Measurements from ENCODE around the gene PDGFRA. TPM values are rescaled to one million over a fixed set of nuclear protein-coding genes. Genes with fewer than 3 reads are reported as not detected.

PDGFRA gene
- not detected for total RNA-seq

DNA sequence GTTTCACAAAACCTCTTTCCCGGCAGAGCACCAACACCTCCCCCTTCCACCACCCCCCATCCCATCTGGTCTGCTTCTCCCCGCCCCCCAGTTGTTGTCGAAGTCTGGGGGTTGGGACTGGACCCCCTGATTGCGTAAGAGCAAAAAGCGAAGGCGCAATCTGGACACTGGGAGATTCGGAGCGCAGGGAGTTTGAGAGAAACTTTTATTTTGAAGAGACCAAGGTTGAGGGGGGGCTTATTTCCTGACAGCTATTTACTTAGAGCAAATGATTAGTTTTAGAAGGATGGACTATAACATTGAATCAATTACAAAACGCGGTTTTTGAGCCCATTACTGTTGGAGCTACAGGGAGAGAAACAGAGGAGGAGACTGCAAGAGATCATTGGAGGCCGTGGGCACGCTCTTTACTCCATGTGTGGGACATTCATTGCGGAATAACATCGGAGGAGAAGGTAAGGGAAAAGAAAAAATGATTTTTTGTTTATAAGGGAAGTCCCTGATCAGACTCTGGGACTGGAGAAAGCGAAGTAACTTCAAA is at the start of gene PDGFRA:
Gene PDGFRA (plus strand): TSS at position 333 of the 541 bp plus-strand sequence. CDS start 29,476 bp downstream, outside the sequence.
- ChIA-PET POLR2A (no interaction called here), CTCF (interaction anchor here (1.2 kb wide), 2 partner anchors 130 to 315 kb away, joined by 3 to 4 read pairs; no protein-coding TSS in a partner anchor)

DNA sequence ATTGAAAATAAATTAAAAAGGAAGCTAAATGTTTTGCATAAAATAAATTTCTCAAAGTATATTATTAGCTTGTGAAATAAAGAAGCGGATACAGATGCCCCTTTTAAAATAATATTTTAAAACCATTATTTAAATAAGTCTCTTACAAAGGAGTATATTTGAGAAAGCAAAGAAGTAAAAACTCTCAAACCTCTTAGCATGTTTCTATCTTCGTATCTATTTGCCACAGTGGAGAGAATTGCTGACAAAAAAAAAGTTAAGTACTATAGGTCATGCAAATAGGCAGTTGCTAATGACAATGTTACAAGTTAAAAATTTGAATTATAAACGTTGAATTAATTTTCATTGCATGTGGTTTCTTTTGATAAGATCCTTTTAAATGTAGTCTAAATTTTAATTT is 44.5 kb upstream of the PDGFRA start:
- ChIA-PET CTCF (no interaction called here), POLR2A (no interaction called here)

DNA sequence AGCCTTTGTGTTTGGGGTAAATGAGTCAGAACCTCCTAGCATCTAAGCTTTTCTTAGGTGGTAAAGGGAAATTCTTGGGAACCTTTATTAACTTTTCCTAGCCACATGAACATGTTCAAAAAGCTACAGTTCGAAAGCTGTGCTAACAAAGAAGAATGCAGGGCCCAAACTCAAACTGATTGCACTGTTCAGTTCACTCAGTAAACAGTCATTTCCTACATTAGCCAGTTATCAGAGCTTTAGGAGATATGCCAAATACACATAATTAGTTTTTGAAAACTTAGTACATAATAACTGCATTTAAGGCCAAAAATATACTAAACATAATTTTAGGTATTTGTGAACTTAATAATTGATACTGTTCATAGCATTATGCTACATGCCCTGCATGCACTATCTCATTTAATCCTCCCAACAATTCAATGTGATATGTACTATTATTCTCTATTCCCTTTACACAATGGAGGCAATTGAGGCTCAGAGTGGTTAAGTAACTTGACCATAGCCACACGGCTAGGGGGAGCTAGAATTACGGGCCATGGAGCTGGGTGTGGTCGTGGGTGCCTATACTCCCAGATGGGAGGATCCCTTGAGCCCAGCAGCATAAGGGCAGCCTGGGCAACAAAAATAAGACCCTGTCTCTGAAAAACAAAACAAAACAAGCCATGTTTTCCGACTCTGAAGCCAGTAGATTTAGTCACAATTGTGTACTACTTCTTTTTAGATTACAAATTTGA is 43.9 kb upstream of the PDGFRA start:
- CTCF ChIA-PET: no interaction called here
- POLR2A ChIA-PET: no interaction called here

DNA sequence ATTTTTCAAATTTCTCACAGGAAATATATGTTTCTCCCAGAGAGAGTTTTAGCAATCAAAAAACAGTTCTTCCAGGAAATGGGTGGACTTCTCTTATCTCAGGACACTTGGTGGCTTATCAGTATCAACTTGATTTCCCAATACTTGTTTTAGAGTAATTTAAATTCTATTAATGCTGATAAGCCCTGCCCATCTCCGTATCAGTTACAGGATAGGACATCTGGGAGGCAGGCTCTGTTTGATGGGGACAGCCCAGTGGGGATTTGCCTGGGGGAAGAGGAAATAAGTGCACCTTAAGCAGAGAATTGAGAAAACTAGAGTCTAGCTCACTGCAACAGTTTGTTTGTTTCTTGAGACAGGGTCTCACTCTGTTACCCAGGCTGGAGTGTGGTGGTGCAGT is 43.2 kb upstream of the PDGFRA start:
- CTCF ChIA-PET: no interaction called here

DNA sequence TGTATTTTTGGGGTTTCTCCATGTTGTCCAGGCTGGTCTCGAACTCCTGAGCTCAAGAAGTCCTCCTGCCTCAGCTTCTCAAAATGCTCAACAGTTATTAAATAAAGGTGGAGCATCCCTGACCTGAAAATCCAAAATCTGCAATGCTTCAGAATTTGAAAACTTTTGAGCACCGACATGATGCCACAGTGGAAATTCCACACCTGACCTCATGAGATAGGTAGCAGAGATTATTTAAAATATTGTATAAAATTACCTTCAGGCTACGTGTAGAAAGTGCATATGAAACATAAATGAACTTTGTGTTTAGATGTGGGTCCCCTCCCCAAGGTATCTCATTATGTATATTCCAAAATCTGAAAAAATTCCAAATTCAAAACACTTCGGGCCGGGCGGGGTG is 42.7 kb upstream of the PDGFRA start:
- CTCF ChIA-PET: no interaction called here
- POLR2A ChIA-PET: no interaction called here

More for the DNA sequence above, 43.2 kb upstream of the PDGFRA start:
- POLR2A ChIA-PET: no interaction called here

DNA sequence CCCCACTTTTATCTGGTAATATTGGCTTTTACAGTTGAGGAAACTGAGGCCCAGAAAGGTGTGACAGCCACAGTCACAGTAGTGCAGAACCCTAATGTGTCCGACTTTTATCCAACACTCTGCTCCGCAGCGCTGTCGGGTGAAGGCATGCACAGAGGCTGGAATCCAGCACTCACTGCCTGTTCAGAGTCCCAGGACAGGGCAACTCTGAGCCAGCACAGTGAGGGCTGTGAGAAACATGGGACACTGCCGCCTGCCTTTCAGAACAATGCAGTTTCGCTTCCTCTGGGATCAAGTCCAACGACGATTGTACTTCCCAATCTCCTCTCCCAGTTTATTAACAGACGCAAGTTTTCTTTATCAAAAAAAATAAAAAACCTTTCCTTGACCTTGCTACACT is 41.9 kb upstream of the PDGFRA start:
- ChIA-PET POLR2A (no interaction called here), CTCF (no interaction called here)

DNA sequence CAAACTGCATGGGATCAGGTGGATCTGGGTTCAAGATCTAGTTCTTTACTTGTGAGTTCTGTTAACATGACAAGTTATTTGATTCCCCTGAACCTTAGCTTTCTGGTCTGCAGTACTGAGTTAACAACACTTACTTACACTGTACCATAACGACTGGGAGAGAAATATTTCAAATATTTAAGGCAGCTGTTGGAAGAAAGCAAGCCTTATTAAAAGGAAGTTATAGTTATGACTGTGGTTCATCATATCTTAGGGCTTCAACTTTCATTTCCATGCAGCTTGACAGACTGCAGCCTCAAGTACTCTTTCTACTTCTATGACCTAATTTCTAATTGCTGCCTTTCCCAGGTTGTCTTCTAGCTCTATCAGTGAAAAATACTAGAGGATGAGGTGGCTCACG is 40.0 kb upstream of the PDGFRA start:
- ChIA-PET CTCF (no interaction called here), POLR2A (no interaction called here)

DNA sequence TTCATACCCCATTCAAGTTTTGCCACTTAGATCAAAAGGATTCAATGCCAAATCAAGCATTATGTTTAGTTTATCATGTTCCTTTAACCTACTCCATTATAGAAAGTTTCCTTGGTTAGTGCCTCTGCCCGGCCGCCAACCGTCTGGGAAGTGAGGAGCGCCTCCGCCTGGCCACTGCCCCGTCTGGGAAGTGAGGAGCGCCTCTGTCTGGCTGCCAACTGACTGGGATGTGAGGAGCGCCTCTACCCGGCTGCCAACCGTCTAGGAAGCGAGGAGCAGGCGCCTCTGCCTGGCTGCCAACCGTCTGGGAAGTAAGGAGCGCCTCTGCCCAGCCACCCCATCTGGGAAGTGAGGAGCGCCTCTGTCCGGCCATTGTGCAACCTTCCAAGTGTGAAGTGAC is 36.3 kb upstream of the PDGFRA start:
- POLR2A ChIA-PET: no interaction called here
- CTCF ChIA-PET: no interaction called here

DNA sequence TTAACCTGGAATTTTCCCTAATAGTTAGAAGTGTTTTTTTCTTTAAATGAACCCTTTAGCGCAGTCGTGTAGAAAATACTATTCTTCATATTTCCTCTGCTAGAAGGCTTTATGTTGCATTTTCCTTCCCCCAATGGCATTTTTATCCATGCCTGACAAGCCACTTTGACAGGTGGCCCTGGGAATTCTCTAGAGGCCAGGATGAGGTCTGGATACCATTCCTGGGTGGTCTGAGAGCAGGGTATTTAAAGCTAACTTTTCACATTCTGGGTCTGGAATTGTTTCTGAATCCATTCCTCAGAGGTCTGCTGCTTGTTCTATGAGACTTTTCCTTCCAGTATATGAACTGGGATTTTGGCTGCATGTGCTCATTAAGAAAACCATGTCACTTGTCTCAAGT is 31.2 kb upstream of the PDGFRA start:
- POLR2A ChIA-PET: no interaction called here
- CTCF ChIA-PET: interaction anchor here (0.5 kb wide), 1 partner anchor 706 kb away, joined by 5 read pairs; no protein-coding TSS in a partner anchor

DNA sequence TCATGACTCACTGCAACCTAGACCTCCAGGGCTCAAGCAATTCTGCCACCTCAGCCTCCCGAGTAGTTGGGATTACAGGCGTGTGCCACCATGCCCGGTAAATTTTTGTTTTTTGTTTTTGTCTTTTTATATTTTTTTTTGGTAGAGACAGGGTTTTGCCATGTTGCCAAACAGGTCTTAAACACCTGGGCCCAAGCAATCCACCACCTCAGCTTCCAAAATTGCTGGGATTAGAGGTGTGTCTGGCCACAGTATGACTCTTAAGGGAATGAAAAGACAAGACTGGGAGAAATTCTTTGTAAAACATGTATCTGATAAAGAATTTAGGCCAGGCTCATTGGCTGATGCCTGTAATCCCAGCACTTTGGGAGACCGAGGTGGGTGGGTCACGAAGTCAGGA is 29.2 kb upstream of the PDGFRA start:
- ChIA-PET POLR2A (no interaction called here), CTCF (no interaction called here)

DNA sequence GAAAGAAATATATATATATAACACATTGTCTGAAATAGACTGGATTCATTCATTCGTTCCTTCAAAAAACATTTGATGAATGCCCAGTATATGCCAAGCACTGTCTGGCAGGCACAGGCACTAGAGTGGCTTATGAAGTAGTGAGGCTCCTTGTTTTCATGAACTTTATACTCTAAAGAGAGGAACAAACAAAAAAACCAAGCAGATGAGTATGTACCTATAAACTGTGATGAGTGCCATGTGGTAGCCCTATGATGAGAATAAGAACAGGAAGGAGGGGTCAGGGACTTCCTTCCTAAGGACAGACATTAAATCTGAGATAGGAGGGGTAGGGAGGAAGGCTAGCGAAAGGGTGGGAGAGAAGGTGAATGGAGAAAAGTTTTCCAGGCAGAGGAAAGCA is 19.5 kb upstream of the PDGFRA start:
- CTCF ChIA-PET: no interaction called here
- POLR2A ChIA-PET: no interaction called here

DNA sequence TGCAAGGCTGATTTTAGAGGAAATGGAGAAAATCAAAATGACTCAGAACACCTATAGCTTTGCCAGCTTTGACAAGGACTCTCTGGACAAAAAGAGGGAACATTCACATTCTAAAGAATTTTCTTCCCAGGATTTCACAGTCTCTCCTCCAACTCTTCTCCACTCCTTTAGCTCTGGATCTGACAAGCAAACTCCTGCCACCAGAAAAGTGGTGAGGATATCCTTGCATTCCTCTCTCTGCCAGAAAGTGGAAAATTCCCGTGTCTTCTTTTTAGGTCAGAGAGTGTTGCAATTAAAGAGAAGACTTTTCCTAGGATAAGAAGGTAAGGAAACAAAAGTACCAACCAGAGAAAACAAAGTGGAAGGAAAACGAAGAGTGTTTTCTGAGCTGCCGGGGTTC is 16.1 kb upstream of the PDGFRA start:
- ChIA-PET POLR2A (no interaction called here), CTCF (no interaction called here)

DNA sequence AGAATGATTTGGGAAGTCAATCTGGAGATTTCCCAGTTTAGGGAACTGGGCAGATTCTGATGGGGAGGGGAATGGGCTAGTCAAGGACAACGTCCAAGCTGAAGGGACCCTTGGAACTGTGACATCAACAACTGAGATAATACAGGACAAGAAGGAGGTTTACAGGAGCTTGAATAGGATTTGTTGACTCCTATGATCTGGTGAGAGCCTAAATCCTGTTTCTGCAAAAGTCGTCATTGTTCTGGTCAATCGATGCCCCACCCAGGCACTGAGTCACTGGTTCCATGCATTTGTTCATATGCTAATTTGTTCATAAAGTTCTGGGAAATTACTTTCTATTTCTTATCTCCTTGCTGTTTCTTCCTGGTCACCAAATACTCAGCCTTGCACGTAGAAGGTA is 15.3 kb upstream of the PDGFRA start:
- POLR2A ChIA-PET: no interaction called here
- CTCF ChIA-PET: no interaction called here

DNA sequence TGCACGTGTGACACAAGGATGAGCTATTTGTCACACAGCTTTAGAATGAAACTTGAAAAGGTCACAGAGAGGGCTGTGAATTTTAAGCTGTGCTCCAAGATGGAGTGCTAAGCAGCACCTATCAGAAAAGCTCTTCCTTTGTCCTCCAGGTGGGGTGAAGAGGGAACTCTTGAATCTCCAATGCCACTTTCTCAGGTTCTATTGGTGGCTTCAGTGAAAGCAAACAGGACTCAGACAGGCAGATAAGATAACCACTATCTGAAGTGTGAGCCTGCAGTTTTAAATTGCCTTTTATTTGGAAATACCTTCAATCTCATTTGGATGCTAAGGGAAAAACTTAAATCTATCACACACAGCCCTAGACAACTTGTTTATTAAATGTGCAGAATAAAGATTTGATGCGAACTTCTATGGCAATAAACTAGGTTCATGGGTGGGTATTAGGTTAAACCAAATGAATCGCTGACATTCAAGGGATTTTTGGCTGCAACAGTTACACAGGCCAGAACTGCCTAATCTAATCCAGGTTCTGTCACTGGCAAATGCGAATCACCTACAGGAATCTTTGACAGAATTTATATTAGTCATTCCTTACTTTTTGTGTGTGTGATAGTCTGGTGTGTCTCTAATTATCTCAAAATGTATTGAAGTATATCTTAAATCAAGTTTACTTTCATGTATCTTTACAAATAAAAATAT is 13.6 kb upstream of the PDGFRA start:
- ChIA-PET POLR2A (no interaction called here), CTCF (interaction anchor here (2.0 to 6.0 kb wide), 2 partner anchors 19 to 286 kb away, joined by 6 to 28 read pairs; no protein-coding TSS in a partner anchor)

DNA sequence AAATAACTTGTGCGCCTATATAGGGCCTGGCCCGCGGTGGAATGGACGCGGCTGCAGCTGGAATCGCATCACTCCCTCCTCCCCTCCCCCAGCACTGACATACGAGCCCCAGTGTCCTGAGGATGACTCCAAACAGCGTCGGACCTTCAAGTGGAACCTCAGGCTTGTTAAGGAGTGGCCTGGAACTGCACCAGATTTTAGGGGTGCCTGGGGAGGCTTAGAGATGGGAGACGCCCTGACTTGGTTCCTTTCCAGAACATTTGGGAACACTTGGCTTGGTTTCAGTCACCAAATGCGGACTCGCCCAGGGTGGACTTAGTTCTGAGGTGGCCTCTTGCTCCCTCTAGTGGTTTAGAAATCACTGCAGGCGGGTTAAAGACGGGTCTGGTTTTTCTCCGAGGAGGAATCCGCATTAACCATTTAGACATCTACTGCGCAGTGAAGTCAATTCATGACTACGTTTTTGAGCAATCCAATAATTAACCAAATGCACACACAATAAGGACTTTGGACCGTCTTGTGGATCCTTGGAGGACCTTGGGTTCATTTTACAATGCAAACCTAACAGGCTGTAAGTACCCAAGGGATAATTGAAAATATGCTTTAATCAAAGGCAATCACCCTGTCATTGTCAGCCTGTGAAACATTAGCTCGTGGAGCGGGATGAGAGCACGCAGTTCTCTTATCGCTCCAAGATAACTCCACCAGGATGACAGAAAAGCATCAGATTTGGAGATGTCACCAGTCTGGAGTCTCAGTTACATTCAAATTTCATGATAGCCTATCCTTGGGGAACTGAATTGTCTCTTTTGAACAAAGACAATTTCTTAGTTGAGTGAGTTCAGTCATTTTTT is 11.2 kb upstream of the PDGFRA start:
- POLR2A ChIA-PET: no interaction called here
- CTCF ChIA-PET: interaction anchor here (0.7 to 6.0 kb wide), 8 partner anchors 14 to 869 kb away, joined by 3 to 28 read pairs (median 4); no protein-coding TSS in a partner anchor

DNA sequence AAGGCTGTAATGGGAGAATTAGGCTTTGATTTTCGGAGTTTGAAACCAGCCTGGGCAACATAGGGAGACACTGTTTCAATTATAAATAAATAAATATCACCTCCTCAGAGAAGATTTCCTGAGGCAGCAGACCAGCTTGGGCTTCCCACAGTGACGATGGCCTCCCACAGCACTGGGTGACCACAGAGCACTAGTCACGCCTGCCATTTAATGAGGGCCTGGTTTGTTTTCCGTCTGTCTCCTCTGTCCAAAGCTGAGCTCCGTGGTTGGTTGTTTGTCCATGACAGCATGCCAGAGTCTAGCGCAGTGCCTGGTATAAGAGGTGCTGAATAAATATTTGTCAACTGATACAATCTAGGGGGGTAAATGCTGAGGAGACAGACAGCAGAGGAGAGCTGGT is 10.4 kb upstream of the PDGFRA start:
- ChIA-PET CTCF (interaction anchor here (0.7 to 6.0 kb wide), 7 partner anchors 14 to 1022 kb away, joined by 3 to 28 read pairs (median 4); no protein-coding TSS in a partner anchor), POLR2A (no interaction called here)

DNA sequence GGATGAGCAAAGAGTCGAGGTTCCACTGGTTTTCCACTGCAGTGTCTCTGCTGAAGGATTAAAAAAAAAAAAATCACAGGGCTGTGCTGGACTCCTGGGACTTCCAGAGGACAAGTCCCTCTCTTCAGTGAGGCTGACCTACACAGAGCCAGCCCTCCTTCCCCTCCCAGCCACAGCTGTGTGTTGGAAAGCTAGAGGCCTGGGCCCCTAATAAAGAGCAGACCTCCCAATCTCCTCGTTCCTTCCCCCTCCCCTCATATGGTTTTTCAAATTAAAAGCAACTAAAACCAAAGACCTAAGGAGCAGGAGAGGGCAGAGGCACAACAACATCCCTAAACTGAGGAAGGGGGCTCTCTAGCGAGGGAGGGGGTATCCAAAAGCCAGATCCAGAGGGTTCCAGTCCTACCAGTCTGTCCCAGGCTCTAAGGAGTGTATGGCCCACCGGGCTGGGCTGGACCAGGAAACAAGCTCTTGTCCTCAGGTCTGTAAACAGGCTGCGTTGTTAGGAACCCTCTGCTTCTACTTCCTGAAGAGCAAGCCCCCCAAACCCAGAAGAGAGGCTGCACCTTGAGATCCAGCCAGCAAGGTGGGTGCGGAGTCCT is 4.0 kb upstream of the PDGFRA start:
- POLR2A ChIA-PET: no interaction called here
- CTCF ChIA-PET: interaction anchor here (0.5 to 1.5 kb wide), 2 partner anchors 9 to 270 kb away, joined by 3 to 4 read pairs; no protein-coding TSS in a partner anchor

DNA sequence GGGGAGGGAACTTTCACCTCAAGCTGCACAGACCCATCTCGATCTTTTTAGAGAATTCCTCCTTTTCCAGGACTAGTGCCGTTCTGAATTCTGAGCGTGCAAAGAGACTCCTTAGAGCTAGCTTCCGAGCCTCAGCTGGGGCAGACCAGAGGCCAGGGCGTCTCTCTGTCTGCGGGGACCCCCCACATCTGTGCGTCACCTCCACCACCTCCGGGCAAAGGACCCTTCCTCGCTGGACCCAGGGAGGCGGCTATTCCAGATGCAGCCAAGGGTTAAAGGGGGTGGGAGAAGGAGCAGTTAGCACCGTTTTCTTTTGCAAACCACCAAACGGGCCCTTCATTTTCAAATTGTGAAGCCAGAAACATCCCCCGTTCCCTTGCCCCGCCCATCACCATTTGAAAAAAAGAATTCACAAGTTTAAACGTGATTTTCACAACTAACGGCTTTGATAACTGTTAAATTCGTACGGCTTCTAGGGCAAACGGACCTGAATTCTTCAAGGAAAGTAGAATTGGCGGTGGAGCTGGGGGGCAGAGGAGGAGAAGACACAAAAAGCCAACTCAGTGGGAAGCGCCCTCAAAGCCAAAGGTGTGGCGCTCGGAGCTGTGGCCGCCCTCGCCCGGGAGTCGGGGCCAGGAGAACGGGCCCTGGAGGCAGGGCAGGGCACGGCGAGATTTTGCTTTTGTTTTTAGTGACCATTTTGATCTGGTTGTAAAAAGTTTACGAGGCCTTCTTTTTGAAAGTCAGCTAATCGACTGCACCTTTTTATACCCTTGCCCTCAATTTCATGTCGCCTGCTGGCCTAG is 3.3 kb upstream of the PDGFRA start:
- ChIA-PET POLR2A (no interaction called here), CTCF (interaction anchor here (0.5 to 0.7 kb wide), 2 partner anchors 8 to 271 kb away, joined by 3 read pairs; no protein-coding TSS in a partner anchor)
